ENCODE results near the gene EPHB6. TPM values are rescaled to one million over a fixed set of nuclear protein-coding genes. Genes with fewer than 3 reads are reported as not detected.

The EPHB6 gene
- total RNA-seq, 1 experiment from 2014 or later = 30.5 TPM

GRCh38 chr7:142887282-142888015 is 32.6 kb downstream of the EPHB6 start:
- POLR2A ChIA-PET (ENCODE audit: unreplicated experiment) = no interaction called here

GRCh38 chr7:142889816-142890215 is 34.9 kb downstream of the EPHB6 start:
- Histone ChIP-seq H3K9me2 (replicated peaks; ENCODE audit: low read length) (no peaks in the 10 kb centered on the region), H3K9ac (ENCODE audit: low read length) (no peak overlapping the region), H3K4me2 (ENCODE audit: low read length) (no peak overlapping the region), H3K9me3 (ENCODE audit: low read length) (no peaks in the 10 kb centered on the region), H3K27me3 (ENCODE audit: low read length) (peaks cover 2% of the 10 kb centered on the region; the same call in 1 of the 2 replicates), H3K36me3 (ENCODE audit: low read depth, low read length) (no peaks in the 10 kb centered on the region), H3K4me3 (ENCODE audit: low read length) (no peak overlapping the region), H4K20me1 (ENCODE audit: low read length) (no peaks in the 10 kb centered on the region), H3F3A (ENCODE audit: low read length, unreplicated experiment) (no peaks in the 10 kb centered on the region), H3K79me2 (ENCODE audit: low read length) (no peaks in the 10 kb centered on the region), H2AFZ (ENCODE audit: low read length) (no peak overlapping the region), H3K4me1 (ENCODE audit: insufficient read depth, low read length) (peaks cover 16% of the 10 kb centered on the region; the same call in 1 of the 2 replicates), H3K27ac (ENCODE audit: low read length) (no peak overlapping the region)
- no peak for DNase-seq
- BruUV-seq (replicated peaks) = no TSS peak
- CTCF ChIA-PET = no interaction called here
- POLR2A ChIA-PET (ENCODE audit: unreplicated experiment) = no interaction called here
- TF ChIP-seq EZH2phosphoT487 (IDR thresholded peaks at IDR 0.05; ENCODE audit: borderline replicate concordance, low read length) (no peak), CTCF (conservative IDR thresholded peaks at IDR 0.05; ENCODE audit: low read depth, low read length) (no peak), EZH2 (IDR thresholded peaks at IDR 0.05; ENCODE audit: low read length, unreplicated experiment) (no peak)
- intact Hi-C loops (cut with micrococcal nuclease) = no loop called here
- no peak for ATAC-seq

More at GRCh38 chr7:142887282-142888015, 32.6 kb downstream of the EPHB6 start:
- Histone ChIP-seq H4K20me1 (ENCODE audit: low read length) (no peaks in the 10 kb centered on the region), H3K79me2 (ENCODE audit: low read length) (no peaks in the 10 kb centered on the region), H3F3A (ENCODE audit: low read length, unreplicated experiment) (no peaks in the 10 kb centered on the region), H3K27me3 (ENCODE audit: low read length) (no peaks in the 10 kb centered on the region), H3K9me2 (replicated peaks; ENCODE audit: low read length) (no peaks in the 10 kb centered on the region), H3K36me3 (ENCODE audit: low read depth, low read length) (no peaks in the 10 kb centered on the region), H3K4me2 (ENCODE audit: low read length) (no peak overlapping the region), H3K9me3 (ENCODE audit: low read length) (no peaks in the 10 kb centered on the region), H3K9ac (ENCODE audit: low read length) (no peak overlapping the region), H2AFZ (ENCODE audit: low read length) (no peak overlapping the region), H3K4me1 (ENCODE audit: insufficient read depth, low read length) (peaks cover 16% of the 10 kb centered on the region; the same call in 1 of the 2 replicates), H3K4me3 (ENCODE audit: low read length) (no peak overlapping the region), H3K27ac (ENCODE audit: low read length) (no peak overlapping the region)
- ATAC-seq (no peak), DNase-seq (no peak)
- TF ChIP-seq EZH2phosphoT487 (IDR thresholded peaks at IDR 0.05; ENCODE audit: borderline replicate concordance, low read length) (no peak), CTCF (conservative IDR thresholded peaks at IDR 0.05; ENCODE audit: low read depth, low read length) (no peak), EZH2 (IDR thresholded peaks at IDR 0.05; ENCODE audit: low read length, unreplicated experiment) (no peak)
- intact Hi-C loops (cut with micrococcal nuclease) = no loop called here
- CTCF ChIA-PET = interaction anchor here (0.7 kb wide), 1 partner anchor 408 kb away, joined by 4 read pairs; no protein-coding TSS in a partner anchor
- no TSS peak for BruUV-seq (replicated peaks)

DNA sequence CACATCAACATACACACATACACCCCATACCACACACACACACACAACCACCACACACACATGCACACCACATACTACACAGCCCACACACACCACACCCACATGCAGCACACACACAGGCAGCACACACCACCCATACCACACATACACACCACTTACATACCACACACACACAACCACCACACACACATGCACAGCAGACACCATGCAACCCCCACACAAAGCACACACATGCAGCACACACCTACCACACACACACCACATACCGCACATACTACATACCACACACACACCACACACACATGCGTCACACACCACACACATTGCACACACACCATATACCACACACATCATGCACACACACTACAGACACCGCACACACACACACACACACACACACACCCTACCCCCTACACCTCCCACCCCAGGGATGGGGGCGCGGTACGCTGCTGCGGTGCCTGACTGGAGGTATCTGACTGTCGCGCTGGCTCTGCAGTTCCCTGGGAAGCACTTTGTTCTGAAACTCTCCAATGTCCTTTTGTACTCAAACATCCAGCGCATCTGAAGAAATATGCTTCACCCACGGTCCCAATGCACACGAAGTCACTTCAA is 36.1 kb downstream of the EPHB6 start:
- no peak overlapping the region for H3K4me3 ChIP-seq (ENCODE audit: low read length)
- H3K36me3 ChIP-seq (ENCODE audit: low read depth, low read length) = no peaks in the 10 kb centered on the region
- DNase-seq = no peak
- H3K27ac ChIP-seq (ENCODE audit: low read length) = no peak overlapping the region
- H3K9me2 ChIP-seq (replicated peaks; ENCODE audit: low read length) = no peaks in the 10 kb centered on the region
- ATAC-seq = no peak
- no peaks in the 10 kb centered on the region for H3K9me3 ChIP-seq (ENCODE audit: low read length)
- no peak overlapping the region for H3K9ac ChIP-seq (ENCODE audit: low read length)
- intact Hi-C loops (cut with micrococcal nuclease) = no loop called here
- ChIA-PET POLR2A (ENCODE audit: unreplicated experiment) (no interaction called here), CTCF (no interaction called here)
- H3K79me2 ChIP-seq (ENCODE audit: low read length) = no peaks in the 10 kb centered on the region
- H3K4me2 ChIP-seq (ENCODE audit: low read length) = no peak overlapping the region
- TF ChIP-seq CTCF (conservative IDR thresholded peaks at IDR 0.05; ENCODE audit: low read depth, low read length) = no peak
- TF ChIP-seq EZH2 (IDR thresholded peaks at IDR 0.05; ENCODE audit: low read length, unreplicated experiment) = no peak
- TF ChIP-seq EZH2phosphoT487 (IDR thresholded peaks at IDR 0.05; ENCODE audit: borderline replicate concordance, low read length) = no peak
- peaks cover 8% of the 10 kb centered on the region; the same call in 1 of the 2 replicates for H3K4me1 ChIP-seq (ENCODE audit: insufficient read depth, low read length)
- H3F3A ChIP-seq (ENCODE audit: low read length, unreplicated experiment) = no peaks in the 10 kb centered on the region
- BruUV-seq (replicated peaks) = no TSS peak
- no peak overlapping the region for H2AFZ ChIP-seq (ENCODE audit: low read length)
- H4K20me1 ChIP-seq (ENCODE audit: low read length) = no peaks in the 10 kb centered on the region
- H3K27me3 ChIP-seq (ENCODE audit: low read length) = peaks cover 10% of the 10 kb centered on the region; the same call in 1 of the 2 replicates

All from PC-3 (cell line).